Karpas-422 (cell line): ENCODE measurements around the gene SULT2B1. TPM values are rescaled to one million over a fixed set of nuclear protein-coding genes. Genes with fewer than 3 reads are reported as not detected.
"Not testable (repeated sequence)": the region's sequence is repeated elsewhere in the genome, so short reads cannot be mapped to it uniquely, and the experiment has no call there.

Experiments
- DNase-seq: peaks from one replicate; pipeline ENCODE4 v3.0.0-alpha.2; 2015
- H2AFZ ChIP-seq: fragments of 200-600 bp; sonication (generic); 2 replicates; pipeline ENCODE4 v1.6.1; 2014; ENCODE audit warnings: antibody characterized with exemption, low read length, mixed read lengths
- H3K27ac ChIP-seq: fragments of 200-600 bp; sonication (generic); 2 replicates; pipeline ENCODE4 v1.5.1; 2014; ENCODE audit warnings: mild to moderate bottlenecking, low read length, moderate library complexity
- H3K27me3 ChIP-seq: fragments of 200-600 bp; sonication (generic); 2 replicates; pipeline ENCODE4 v1.6.1; 2014; ENCODE audit warnings: low read length, mixed read lengths
- H3K36me3 ChIP-seq: fragments of 200-600 bp; sonication (generic); 2 replicates; pipeline ENCODE4 v1.6.1; 2014; ENCODE audit warnings: low read length, mixed read lengths; ENCODE audit not compliant: insufficient read depth
- H3K4me1 ChIP-seq: fragments of 200-600 bp; sonication (generic); 2 replicates; pipeline ENCODE4 v1.6.1; 2014; ENCODE audit warnings: mild to moderate bottlenecking, low read length, mixed read lengths
- H3K4me2 ChIP-seq: fragments of 200-600 bp; sonication (generic); 2 replicates; pipeline ENCODE4 v1.6.1; 2014; ENCODE audit warnings: low read length, low read depth, mild to moderate bottlenecking; ENCODE audit not compliant: poor library complexity, severe bottlenecking
- H3K4me3 ChIP-seq: fragments of 200-600 bp; sonication (generic); 2 replicates; pipeline ENCODE4 v1.5.1; 2014; ENCODE audit warnings: mild to moderate bottlenecking, antibody characterized with exemption, low read length, mixed read lengths
- H3K79me2 ChIP-seq: fragments of 200-600 bp; sonication (generic); 2 replicates; pipeline ENCODE4 v1.6.1; 2014; ENCODE audit warnings: mild to moderate bottlenecking, low read length, mixed read lengths
- H3K9ac ChIP-seq: fragments of 200-600 bp; sonication (generic); 2 replicates; pipeline ENCODE4 v1.6.0; 2014; ENCODE audit warnings: low read length
- H3K9me2 ChIP-seq: fragments of 200-600 bp; sonication (generic), shearing (Covaris generic); replicated peaks from 2 replicates; pipeline ENCODE4 v1.6.0; 2014; ENCODE audit warnings: mild to moderate bottlenecking, low read length, moderate library complexity; ENCODE audit not compliant: insufficient read depth
- H3K9me3 ChIP-seq: fragments of 300-700, 200-600 bp; sonication (generic); 2 replicates; pipeline ENCODE4 v1.6.1; 2014; ENCODE audit warnings: low read length, mixed read lengths
- H4K20me1 ChIP-seq: fragments of 200-600 bp; sonication (generic); 2 replicates; pipeline ENCODE4 v1.6.1; 2014; ENCODE audit warnings: mild to moderate bottlenecking, antibody characterized with exemption, low read length, low read depth; ENCODE audit not compliant: insufficient read depth
- total RNA-seq: library from RNA; depleted of rRNA; stranded (reverse); fragments of >200 nt; shearing (Covaris generic); gene quantifications from 2 replicates; pipeline ENCODE4 v1.2.3, GENCODE V29; 2014; ENCODE audit warnings: low replicate concordance

Gene SULT2B1
- total RNA-seq, 1 experiment from 2014 or later = not detected

DNA sequence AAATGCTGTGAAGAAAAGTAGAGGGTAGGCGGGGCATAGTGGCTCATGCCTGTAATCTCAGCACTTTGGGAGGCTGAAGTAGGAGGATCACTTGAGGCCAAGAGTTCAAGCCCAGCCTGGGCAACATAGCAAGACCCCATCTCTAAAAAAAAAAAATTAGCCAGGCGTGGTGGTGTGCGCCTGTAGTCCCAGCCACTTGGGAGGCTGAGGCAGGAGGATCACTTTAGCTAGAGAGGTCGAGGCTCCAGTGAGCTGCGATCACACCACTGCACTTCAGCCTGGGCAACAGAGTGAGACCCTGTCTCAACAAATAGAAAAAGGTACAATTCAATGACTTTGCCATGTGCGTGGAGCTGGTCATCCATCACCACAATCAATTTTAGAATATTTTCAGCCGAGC is 25.9 kb downstream of the SULT2B1 start:
- not testable (repeated sequence) for H2AFZ ChIP-seq, H3K4me1 ChIP-seq, H3K4me3 ChIP-seq, H3K9me3 ChIP-seq, DNase-seq, H4K20me1 ChIP-seq, H3K36me3 ChIP-seq, H3K27ac ChIP-seq, H3K9me2 ChIP-seq, H3K9ac ChIP-seq, H3K79me2 ChIP-seq, H3K27me3 ChIP-seq, H3K4me2 ChIP-seq

DNA sequence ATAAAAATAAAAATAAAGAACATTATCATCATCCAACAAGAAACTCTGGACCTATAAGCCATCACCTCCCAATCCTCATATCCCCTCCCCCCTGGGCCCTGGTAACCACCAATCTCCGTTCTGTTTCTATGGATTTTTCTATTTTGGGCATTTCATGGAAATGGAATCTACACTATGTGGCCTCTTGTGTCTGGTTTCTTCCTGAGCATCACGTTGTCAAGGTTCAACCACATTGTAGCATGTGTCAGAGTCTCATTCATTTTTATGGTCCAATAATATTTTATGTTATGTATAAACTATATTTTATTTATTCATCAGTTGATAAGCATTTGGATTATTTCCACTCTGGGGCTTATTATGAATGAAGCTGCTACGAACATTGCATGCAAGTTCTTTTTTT is 26.9 kb downstream of the SULT2B1 start:
- H2AFZ ChIP-seq = no peak overlapping the region
- H3K9me3 ChIP-seq = no peaks in the 10 kb centered on the region
- 0 out of 2 replicates have a peak, but pooled peaks cover 3% of the 10 kb centered on the region for H3K4me1 ChIP-seq
- no peaks in the 10 kb centered on the region for H3K79me2 ChIP-seq
- H3K27me3 ChIP-seq = no peaks in the 10 kb centered on the region
- H3K9ac ChIP-seq = no peak overlapping the region
- no peaks in the 10 kb centered on the region for H4K20me1 ChIP-seq
- no peaks in the 10 kb centered on the region for H3K36me3 ChIP-seq
- H3K27ac ChIP-seq = no peak overlapping the region
- DNase-seq = no peak
- H3K4me2 ChIP-seq = no peak overlapping the region
- no peaks in the 10 kb centered on the region for H3K9me2 ChIP-seq
- no peak overlapping the region for H3K4me3 ChIP-seq

DNA sequence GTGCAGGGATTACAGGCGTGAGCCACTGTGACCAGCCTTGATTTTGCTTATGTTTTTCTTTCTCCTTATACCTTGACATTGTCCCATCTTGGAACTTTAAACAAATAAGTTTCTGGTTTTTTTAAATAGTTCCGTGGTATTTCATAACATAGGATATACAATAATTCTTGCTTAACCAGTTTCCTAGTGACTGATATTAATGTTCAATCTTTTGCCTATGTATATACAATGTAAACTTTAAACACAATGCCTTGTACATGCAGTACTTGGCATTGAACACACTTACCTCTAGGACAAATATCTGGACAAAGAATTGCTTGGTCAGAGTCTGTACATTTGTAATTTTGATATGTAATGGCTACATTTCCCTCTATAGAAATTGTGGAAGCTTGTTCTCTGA is 30.2 kb downstream of the SULT2B1 start:
- Histone ChIP-seq H3K4me1 (no peaks in the 10 kb centered on the region), H4K20me1 (no peaks in the 10 kb centered on the region), H3K9ac (no peak overlapping the region), H2AFZ (no peak overlapping the region), H3K36me3 (no peaks in the 10 kb centered on the region), H3K4me2 (no peak overlapping the region), H3K9me2 (no peaks in the 10 kb centered on the region), H3K27ac (no peak overlapping the region), H3K4me3 (no peak overlapping the region), H3K79me2 (no peaks in the 10 kb centered on the region), H3K27me3 (no peaks in the 10 kb centered on the region), H3K9me3 (no peaks in the 10 kb centered on the region)
- DNase-seq = no peak

DNA sequence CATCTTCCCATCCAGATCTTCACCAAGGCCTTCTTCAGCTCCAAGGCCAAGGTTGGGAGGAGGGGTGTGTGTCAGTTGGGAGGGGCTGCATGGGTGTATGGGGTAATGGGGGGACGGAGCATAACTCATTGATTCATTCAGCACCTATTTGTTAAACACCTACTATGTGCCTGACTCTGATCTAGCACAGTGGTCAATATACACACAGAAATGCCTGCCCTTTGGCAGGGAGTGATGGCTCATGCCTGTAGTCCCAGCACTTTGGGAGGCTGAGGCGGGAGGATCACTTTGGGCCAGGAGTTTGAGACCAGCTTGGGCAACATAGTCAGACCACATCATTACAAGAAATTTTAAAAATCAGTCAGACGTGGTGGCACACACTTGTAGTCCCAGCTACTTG is 35.4 kb downstream of the SULT2B1 start:
- no peaks in the 10 kb centered on the region for H4K20me1 ChIP-seq
- H2AFZ ChIP-seq = no peak overlapping the region
- no peaks in the 10 kb centered on the region for H3K27me3 ChIP-seq
- H3K9me2 ChIP-seq = no peaks in the 10 kb centered on the region
- no peak overlapping the region for H3K4me3 ChIP-seq
- no peaks in the 10 kb centered on the region for H3K9me3 ChIP-seq
- DNase-seq = no peak
- no peaks in the 10 kb centered on the region for H3K4me1 ChIP-seq
- no peak overlapping the region for H3K9ac ChIP-seq
- no peak overlapping the region for H3K4me2 ChIP-seq
- no peaks in the 10 kb centered on the region for H3K36me3 ChIP-seq
- no peak overlapping the region for H3K27ac ChIP-seq
- no peaks in the 10 kb centered on the region for H3K79me2 ChIP-seq

DNA sequence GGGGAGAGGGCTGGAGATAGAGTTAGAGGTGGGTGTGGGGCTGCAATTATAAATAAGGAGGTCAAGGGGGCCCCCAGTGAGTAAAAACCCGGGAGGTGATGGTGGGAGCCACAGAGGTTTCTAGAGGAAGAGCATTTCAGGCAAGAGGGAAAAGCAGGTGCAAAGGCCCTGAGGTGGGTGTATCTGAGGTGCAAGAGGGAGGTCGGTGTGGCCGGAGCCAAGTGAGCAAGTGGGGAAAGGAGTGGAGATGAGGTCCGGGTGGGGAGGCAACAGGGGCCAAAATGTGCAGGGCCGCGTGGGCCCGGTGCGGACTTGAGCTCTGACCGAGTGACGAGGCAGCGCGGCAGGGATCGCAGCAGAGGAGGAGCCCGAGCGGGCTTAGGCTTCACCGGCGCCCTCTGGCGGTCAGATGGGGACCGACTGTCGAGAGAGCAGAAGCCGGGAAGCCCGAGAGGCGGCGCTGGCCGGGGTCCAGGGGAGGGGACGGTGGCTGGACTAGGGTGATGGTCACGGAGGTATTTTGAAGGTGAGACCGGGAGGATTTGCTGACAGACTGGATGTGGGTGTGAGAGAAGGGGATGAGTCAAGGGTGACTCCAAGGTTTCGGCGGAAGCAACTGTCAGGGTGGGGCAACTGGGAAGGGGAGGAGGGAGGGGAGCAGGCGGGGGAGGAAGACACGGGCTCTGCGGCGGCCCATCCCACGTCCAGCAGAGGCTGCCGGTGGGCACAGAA is 36.9 kb downstream of the SULT2B1 start:
- Histone ChIP-seq H3K4me2 (no peak overlapping the region), H3K4me1 (no peaks in the 10 kb centered on the region), H3K4me3 (no peak overlapping the region), H2AFZ (no peak overlapping the region), H3K36me3 (no peaks in the 10 kb centered on the region), H3K79me2 (no peaks in the 10 kb centered on the region), H3K9me2 (no peaks in the 10 kb centered on the region), H4K20me1 (no peaks in the 10 kb centered on the region), H3K9me3 (no peaks in the 10 kb centered on the region), H3K27me3 (no peaks in the 10 kb centered on the region), H3K27ac (no peak overlapping the region), H3K9ac (no peak overlapping the region)
- DNase-seq = peak; percentile 92

DNA sequence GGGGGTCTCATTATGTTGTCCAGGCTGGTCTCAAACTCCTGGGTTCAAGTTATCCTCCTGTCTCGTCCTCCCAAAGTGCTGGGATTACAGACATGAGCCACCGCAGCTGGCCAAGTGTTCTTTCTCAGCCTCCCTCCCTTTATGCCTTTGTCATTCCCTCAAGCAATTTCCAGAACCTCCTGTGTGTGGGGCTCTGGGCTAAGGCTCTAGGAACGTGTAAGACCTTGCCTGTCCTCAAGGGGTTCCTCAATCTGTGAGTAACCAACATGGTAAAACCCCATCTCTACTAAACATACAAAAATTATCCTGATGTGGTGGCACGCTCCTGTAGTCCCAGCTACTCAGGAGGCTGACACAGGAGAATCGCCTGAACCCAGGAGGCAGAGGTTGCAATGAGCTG is 39.0 kb downstream of the SULT2B1 start:
- Histone ChIP-seq H3K9me2 (no peaks in the 10 kb centered on the region), H3K36me3 (no peaks in the 10 kb centered on the region), H2AFZ (no peak overlapping the region), H3K9ac (no peak overlapping the region), H3K79me2 (no peaks in the 10 kb centered on the region), H4K20me1 (no peaks in the 10 kb centered on the region), H3K27ac (no peak overlapping the region), H3K27me3 (no peaks in the 10 kb centered on the region), H3K4me3 (no peak overlapping the region), H3K4me1 (no peaks in the 10 kb centered on the region), H3K9me3 (no peaks in the 10 kb centered on the region), H3K4me2 (no peak overlapping the region)
- DNase-seq = no peak

DNA sequence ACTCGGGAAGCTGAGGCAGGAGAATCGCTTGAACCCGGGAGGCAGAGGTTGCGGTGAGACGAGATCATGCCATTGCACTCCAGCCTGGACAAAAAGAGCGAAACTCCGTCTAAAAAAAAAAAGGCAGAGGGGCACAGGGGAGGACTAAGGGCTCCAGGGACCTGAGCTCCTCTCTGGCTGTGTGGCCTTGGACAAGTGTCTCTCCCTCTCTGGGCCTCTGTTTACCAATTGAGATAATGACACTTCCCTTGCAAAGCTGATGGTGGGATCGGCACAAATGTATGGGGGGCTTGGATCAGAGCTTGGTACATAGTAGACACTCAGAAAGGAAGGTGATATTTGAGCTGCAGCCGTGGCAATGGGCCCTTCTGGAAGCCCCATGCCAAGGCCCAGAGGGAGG is 43.2 kb downstream of the SULT2B1 start:
- H3K36me3 ChIP-seq = no peaks in the 10 kb centered on the region
- no peaks in the 10 kb centered on the region for H4K20me1 ChIP-seq
- no peaks in the 10 kb centered on the region for H3K79me2 ChIP-seq
- H3K4me1 ChIP-seq = no peaks in the 10 kb centered on the region
- H3K9me2 ChIP-seq = no peaks in the 10 kb centered on the region
- H3K27ac ChIP-seq = no peak overlapping the region
- no peaks in the 10 kb centered on the region for H3K27me3 ChIP-seq
- H3K9ac ChIP-seq = no peak overlapping the region
- H2AFZ ChIP-seq = no peak overlapping the region
- no peak overlapping the region for H3K4me3 ChIP-seq
- no peak overlapping the region for H3K4me2 ChIP-seq
- peak; percentile 10 for DNase-seq
- H3K9me3 ChIP-seq = no peaks in the 10 kb centered on the region

DNA sequence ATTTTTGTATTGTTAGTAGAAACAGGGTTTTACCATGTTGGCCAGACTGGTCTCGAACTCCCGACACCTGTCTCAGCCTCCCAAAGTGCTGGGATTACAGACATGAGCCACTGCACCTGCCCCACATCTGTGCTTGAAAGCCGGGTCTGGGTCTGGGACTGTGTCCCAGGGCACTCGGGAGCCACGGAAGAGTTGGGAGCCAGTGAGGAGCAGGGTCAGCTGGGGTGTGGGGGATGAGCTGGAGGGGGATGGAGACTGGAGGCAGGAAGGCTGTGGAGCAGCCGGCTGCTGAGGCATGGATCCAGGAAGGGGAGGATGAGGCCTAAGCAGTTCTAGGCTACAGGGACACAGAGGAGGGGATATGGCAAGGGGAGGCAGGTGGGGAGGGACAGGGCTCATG is 43.9 kb downstream of the SULT2B1 start:
- Histone ChIP-seq H3K9me2 (no peaks in the 10 kb centered on the region), H3K79me2 (no peaks in the 10 kb centered on the region), H3K4me1 (no peaks in the 10 kb centered on the region), H3K27me3 (no peaks in the 10 kb centered on the region), H3K27ac (no peak overlapping the region), H3K36me3 (no peaks in the 10 kb centered on the region), H2AFZ (no peak overlapping the region), H3K9ac (no peak overlapping the region), H3K9me3 (no peaks in the 10 kb centered on the region), H3K4me3 (no peak overlapping the region), H3K4me2 (no peak overlapping the region), H4K20me1 (no peaks in the 10 kb centered on the region)
- DNase-seq = peak; percentile 29
